Karpas-422 (cell line): ENCODE measurements around the gene NTSR2. TPM values are rescaled to one million over a fixed set of nuclear protein-coding genes. Genes with fewer than 3 reads are reported as not detected.

Experiments used
- DNase-seq: peaks from one replicate; pipeline ENCODE4 v3.0.0-alpha.2; 2015
- H2AFZ ChIP-seq: fragments of 200-600 bp; sonication (generic); 2 replicates; pipeline ENCODE4 v1.6.1; 2014; ENCODE audit warnings: antibody characterized with exemption, low read length, mixed read lengths
- H3K27ac ChIP-seq: fragments of 200-600 bp; sonication (generic); 2 replicates; pipeline ENCODE4 v1.5.1; 2014; ENCODE audit warnings: mild to moderate bottlenecking, low read length, moderate library complexity
- H3K27me3 ChIP-seq: fragments of 200-600 bp; sonication (generic); 2 replicates; pipeline ENCODE4 v1.6.1; 2014; ENCODE audit warnings: low read length, mixed read lengths
- H3K36me3 ChIP-seq: fragments of 200-600 bp; sonication (generic); 2 replicates; pipeline ENCODE4 v1.6.1; 2014; ENCODE audit warnings: low read length, mixed read lengths; ENCODE audit not compliant: insufficient read depth
- H3K4me1 ChIP-seq: fragments of 200-600 bp; sonication (generic); 2 replicates; pipeline ENCODE4 v1.6.1; 2014; ENCODE audit warnings: mild to moderate bottlenecking, low read length, mixed read lengths
- H3K4me2 ChIP-seq: fragments of 200-600 bp; sonication (generic); 2 replicates; pipeline ENCODE4 v1.6.1; 2014; ENCODE audit warnings: low read length, low read depth, mild to moderate bottlenecking; ENCODE audit not compliant: poor library complexity, severe bottlenecking
- H3K4me3 ChIP-seq: fragments of 200-600 bp; sonication (generic); 2 replicates; pipeline ENCODE4 v1.5.1; 2014; ENCODE audit warnings: mild to moderate bottlenecking, antibody characterized with exemption, low read length, mixed read lengths
- H3K79me2 ChIP-seq: fragments of 200-600 bp; sonication (generic); 2 replicates; pipeline ENCODE4 v1.6.1; 2014; ENCODE audit warnings: mild to moderate bottlenecking, low read length, mixed read lengths
- H3K9ac ChIP-seq: fragments of 200-600 bp; sonication (generic); 2 replicates; pipeline ENCODE4 v1.6.0; 2014; ENCODE audit warnings: low read length
- H3K9me2 ChIP-seq: fragments of 200-600 bp; sonication (generic), shearing (Covaris generic); replicated peaks from 2 replicates; pipeline ENCODE4 v1.6.0; 2014; ENCODE audit warnings: mild to moderate bottlenecking, low read length, moderate library complexity; ENCODE audit not compliant: insufficient read depth
- H3K9me3 ChIP-seq: fragments of 300-700, 200-600 bp; sonication (generic); 2 replicates; pipeline ENCODE4 v1.6.1; 2014; ENCODE audit warnings: low read length, mixed read lengths
- H4K20me1 ChIP-seq: fragments of 200-600 bp; sonication (generic); 2 replicates; pipeline ENCODE4 v1.6.1; 2014; ENCODE audit warnings: mild to moderate bottlenecking, antibody characterized with exemption, low read length, low read depth; ENCODE audit not compliant: insufficient read depth
- total RNA-seq: library from RNA; depleted of rRNA; stranded (reverse); fragments of >200 nt; shearing (Covaris generic); gene quantifications from 2 replicates; pipeline ENCODE4 v1.2.3, GENCODE V29; 2014; ENCODE audit warnings: low replicate concordance; rRNA removed

The NTSR2 gene, protein sequence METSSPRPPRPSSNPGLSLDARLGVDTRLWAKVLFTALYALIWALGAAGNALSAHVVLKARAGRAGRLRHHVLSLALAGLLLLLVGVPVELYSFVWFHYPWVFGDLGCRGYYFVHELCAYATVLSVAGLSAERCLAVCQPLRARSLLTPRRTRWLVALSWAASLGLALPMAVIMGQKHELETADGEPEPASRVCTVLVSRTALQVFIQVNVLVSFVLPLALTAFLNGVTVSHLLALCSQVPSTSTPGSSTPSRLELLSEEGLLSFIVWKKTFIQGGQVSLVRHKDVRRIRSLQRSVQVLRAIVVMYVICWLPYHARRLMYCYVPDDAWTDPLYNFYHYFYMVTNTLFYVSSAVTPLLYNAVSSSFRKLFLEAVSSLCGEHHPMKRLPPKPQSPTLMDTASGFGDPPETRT
- total RNA-seq: not detected in 2 replicates

- no peaks in the 10 kb centered on the region for H3K27me3 ChIP-seq
- no peaks in the 10 kb centered on the region for H4K20me1 ChIP-seq
- H3K9me3 ChIP-seq: no peaks in the 10 kb centered on the region
- no peaks in the 10 kb centered on the region for H3K36me3 ChIP-seq
- H3K9me2 ChIP-seq: no peaks in the 10 kb centered on the region
- no peak within 1 kb of the TSS for H3K27ac ChIP-seq
- no peak within 1 kb of the TSS for H3K4me3 ChIP-seq
- H3K9ac ChIP-seq: no peak within 1 kb of the TSS
- H3K4me1 ChIP-seq: peaks cover 12% of the 10 kb centered on the region
- H3K79me2 ChIP-seq: no peaks in the 10 kb centered on the region
- H3K4me2 ChIP-seq: no peak within 1 kb of the TSS
- no peak within 1 kb of the TSS for H2AFZ ChIP-seq
- DNase-seq: no peak
Measured at GRCh38 chr2:11669454-11670291, at the start of gene NTSR2. TSS of gene NTSR2 (minus strand) at chr2:11670195. CDS start at chr2:11670129, 66 bp downstream.

GRCh38 chr2:11719230-11719977 is 49.4 kb upstream of the NTSR2 start:
- Histone ChIP-seq H2AFZ (no peak overlapping the region), H3K4me1 (peaks cover 7% of the 10 kb centered on the region), H3K27ac (no peak overlapping the region), H4K20me1 (no peaks in the 10 kb centered on the region), H3K36me3 (no peaks in the 10 kb centered on the region), H3K4me3 (no peak overlapping the region), H3K4me2 (no peak overlapping the region), H3K79me2 (no peaks in the 10 kb centered on the region), H3K9me2 (no peaks in the 10 kb centered on the region), H3K9me3 (no peaks in the 10 kb centered on the region), H3K27me3 (no peaks in the 10 kb centered on the region), H3K9ac (no peak overlapping the region)
- no peak for DNase-seq

DNA sequence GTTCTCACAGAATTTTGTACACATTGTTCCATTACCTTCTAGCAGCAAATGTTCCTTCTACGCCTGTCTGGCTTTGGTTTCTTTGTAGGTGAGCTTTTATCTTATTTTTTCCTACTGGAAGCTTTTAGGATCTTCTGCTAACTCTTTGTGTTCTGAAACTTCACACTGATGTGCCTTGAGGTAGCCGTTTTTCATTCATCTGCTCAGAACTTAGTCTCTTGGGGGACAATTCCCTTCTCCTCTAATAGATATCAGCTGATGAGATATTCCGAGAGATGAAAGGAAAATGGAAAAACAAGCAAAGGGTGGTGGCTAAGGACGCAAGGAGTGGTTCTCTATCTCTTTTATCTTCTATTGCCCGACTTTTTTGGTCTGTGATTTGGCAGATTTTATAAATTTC is 48.6 kb upstream of the NTSR2 start:
- DNase-seq: no peak
- H2AFZ ChIP-seq: no peak overlapping the region
- no peak overlapping the region for H3K4me3 ChIP-seq
- H3K79me2 ChIP-seq: no peaks in the 10 kb centered on the region
- H3K36me3 ChIP-seq: no peaks in the 10 kb centered on the region
- H3K4me1 ChIP-seq: peaks cover 7% of the 10 kb centered on the region
- no peak overlapping the region for H3K27ac ChIP-seq
- no peak overlapping the region for H3K4me2 ChIP-seq
- no peaks in the 10 kb centered on the region for H3K9me3 ChIP-seq
- no peak overlapping the region for H3K9ac ChIP-seq
- H4K20me1 ChIP-seq: no peaks in the 10 kb centered on the region
- H3K27me3 ChIP-seq: no peaks in the 10 kb centered on the region
- H3K9me2 ChIP-seq: no peaks in the 10 kb centered on the region

GRCh38 chr2:11717623-11718022 is 47.6 kb upstream of the NTSR2 start:
- no peaks in the 10 kb centered on the region for H4K20me1 ChIP-seq
- H3K4me3 ChIP-seq: no peak overlapping the region
- H3K9me3 ChIP-seq: no peaks in the 10 kb centered on the region
- no peaks in the 10 kb centered on the region for H3K36me3 ChIP-seq
- peaks cover 7% of the 10 kb centered on the region for H3K4me1 ChIP-seq
- no peak overlapping the region for H3K27ac ChIP-seq
- H3K79me2 ChIP-seq: no peaks in the 10 kb centered on the region
- H3K9me2 ChIP-seq: no peaks in the 10 kb centered on the region
- H3K27me3 ChIP-seq: no peaks in the 10 kb centered on the region
- H3K4me2 ChIP-seq: no peak overlapping the region
- no peak for DNase-seq
- H2AFZ ChIP-seq: no peak overlapping the region
- H3K9ac ChIP-seq: no peak overlapping the region

DNA sequence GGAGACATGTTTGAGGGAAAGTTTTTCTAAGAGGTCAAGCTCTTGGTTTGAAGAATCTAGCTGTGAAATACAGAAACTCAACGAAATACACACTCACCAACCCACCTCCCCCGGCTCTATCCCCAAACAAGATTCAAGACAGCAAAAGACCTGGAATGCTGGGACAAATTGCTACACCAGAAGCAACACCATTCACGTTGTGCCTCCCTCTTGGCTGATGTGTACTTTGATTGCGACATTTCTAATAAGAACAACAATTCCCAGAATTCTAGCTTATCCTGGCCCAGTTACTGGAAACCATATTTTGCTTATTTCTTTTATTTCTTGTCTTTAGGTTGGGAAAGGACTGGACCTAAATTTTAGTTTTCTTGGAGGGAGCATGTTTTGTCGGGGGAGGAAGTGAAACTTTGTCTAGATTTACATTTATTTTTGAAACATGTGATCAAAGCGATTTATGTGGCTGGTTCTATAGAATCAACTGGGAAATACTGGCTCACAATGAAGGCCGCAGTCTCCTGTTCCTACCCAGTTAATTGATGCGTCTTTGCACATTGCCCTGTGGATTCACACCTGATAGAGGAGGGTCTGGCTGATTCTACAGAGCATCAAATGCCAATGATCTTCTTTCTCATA is 46.8 kb upstream of the NTSR2 start:
- H3K27me3 ChIP-seq: no peaks in the 10 kb centered on the region
- H3K4me2 ChIP-seq: no peak overlapping the region
- H3K4me3 ChIP-seq: no peak overlapping the region
- DNase-seq: peak; percentile 46
- no peaks in the 10 kb centered on the region for H3K79me2 ChIP-seq
- H3K9me2 ChIP-seq: no peaks in the 10 kb centered on the region
- H4K20me1 ChIP-seq: no peaks in the 10 kb centered on the region
- no peaks in the 10 kb centered on the region for H3K36me3 ChIP-seq
- no peak overlapping the region for H3K27ac ChIP-seq
- H3K9me3 ChIP-seq: no peaks in the 10 kb centered on the region
- H3K4me1 ChIP-seq: peaks cover 7% of the 10 kb centered on the region
- no peak overlapping the region for H3K9ac ChIP-seq
- no peak overlapping the region for H2AFZ ChIP-seq

DNA sequence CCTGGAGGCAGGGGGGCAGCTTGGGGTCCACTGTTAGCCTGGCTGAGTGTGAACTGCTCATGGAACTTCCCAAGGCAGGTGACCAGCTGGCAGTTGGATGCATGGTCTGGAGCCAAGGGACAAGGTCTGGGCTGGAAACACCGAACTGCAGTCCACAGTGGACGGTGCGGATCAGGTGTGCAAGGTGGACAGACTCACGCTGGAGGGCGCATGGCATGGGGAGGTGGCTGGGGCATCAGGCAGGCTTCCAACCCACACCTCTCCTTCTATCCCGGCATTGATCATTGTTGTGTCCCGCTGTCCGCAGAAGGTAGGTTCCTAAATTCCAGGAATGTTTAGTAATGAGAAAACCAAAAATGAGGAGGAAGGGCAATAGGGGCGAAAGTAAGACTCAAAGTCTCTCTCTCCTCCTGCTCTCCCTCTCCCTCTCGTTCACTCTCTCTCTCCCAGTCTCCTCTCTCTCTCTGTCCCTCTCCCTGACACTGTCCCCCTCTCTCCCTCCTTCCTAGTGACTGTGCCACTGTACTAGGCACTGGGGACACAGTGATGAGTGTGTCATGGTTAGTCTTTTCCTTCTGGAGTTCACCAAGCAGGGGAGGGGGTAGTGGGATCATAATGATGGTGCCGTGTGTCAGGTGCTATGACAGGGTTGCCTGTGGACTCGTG is 46.1 kb upstream of the NTSR2 start:
- Histone ChIP-seq H3K9me2 (no peaks in the 10 kb centered on the region), H2AFZ (no peak overlapping the region), H3K27ac (no peak overlapping the region), H3K9me3 (no peaks in the 10 kb centered on the region), H3K4me1 (peaks cover 7% of the 10 kb centered on the region), H3K4me2 (no peak overlapping the region), H3K4me3 (no peak overlapping the region), H4K20me1 (no peaks in the 10 kb centered on the region), H3K79me2 (no peaks in the 10 kb centered on the region), H3K27me3 (no peaks in the 10 kb centered on the region), H3K9ac (no peak overlapping the region), H3K36me3 (no peaks in the 10 kb centered on the region)
- DNase-seq: no peak

DNA sequence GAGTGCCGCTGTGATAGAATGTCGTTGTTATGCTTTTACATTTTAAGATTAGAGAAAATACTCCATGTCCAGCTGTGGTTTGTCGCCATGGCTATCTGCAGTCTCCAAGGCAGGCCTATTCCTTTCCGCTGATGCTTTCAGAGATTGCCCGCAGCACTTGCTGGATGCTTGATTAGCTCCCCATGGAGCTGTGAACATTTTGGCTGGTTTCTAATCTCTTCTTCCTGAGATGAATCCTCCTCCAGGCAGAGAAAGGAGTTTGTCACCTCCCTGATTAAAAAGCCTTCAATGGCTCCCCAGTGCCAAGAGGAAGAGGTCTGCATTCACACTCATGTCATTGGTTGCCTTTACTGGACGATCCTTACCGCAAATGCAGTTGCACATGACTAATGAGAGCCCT is 43.8 kb upstream of the NTSR2 start:
- Histone ChIP-seq H3K9me2 (no peaks in the 10 kb centered on the region), H3K4me3 (no peak overlapping the region), H3K27ac (no peak overlapping the region), H3K4me1 (peaks cover 7% of the 10 kb centered on the region), H3K9me3 (no peaks in the 10 kb centered on the region), H3K27me3 (no peaks in the 10 kb centered on the region), H2AFZ (no peak overlapping the region), H3K9ac (no peak overlapping the region), H3K4me2 (no peak overlapping the region), H3K36me3 (no peaks in the 10 kb centered on the region), H4K20me1 (no peaks in the 10 kb centered on the region), H3K79me2 (no peaks in the 10 kb centered on the region)
- no peak for DNase-seq
